Measurements from ENCODE around the gene MEIOB. TPM values are rescaled to one million over a fixed set of nuclear protein-coding genes. Genes with fewer than 3 reads are reported as not detected.
"Not testable (repeated sequence)": the region's sequence is repeated elsewhere in the genome, so short reads cannot be mapped to it uniquely, and the experiment has no call there.

Gene MEIOB
- polyA plus RNA-seq, 1 donor (not counting 4 experiments of a cell fraction or from before 2014, with no cell fraction given) = not detected

- no peaks in the 10 kb centered on the region for H3K27me3 ChIP-seq (ENCODE audit: control insufficient read depth, extremely low read depth, insufficient read depth, low read length)
- no peaks in the 10 kb centered on the region for H3K9me3 ChIP-seq (ENCODE audit: control insufficient read depth, low read depth, low read length)
- H3K4me1 ChIP-seq (ENCODE audit: control insufficient read depth, extremely low read depth, insufficient read depth, low read length) = no peaks in the 10 kb centered on the region
- DNase-seq (ENCODE audit: low read depth, low spot score) = no peak
- H3K27ac ChIP-seq (ENCODE audit: control insufficient read depth, insufficient read depth, low read length) = no peak overlapping the region
- H3K79me2 ChIP-seq (ENCODE audit: control insufficient read depth, insufficient read depth, low read length) = no peaks in the 10 kb centered on the region
- dilution Hi-C loops (cut with MboI; ENCODE audit: extremely low pct_ligation_motif_present, low sequenced_read_pairs) = no loop called here
- TF ChIP-seq CTCF (optimal IDR thresholded peaks at IDR 0.05 in 1 of 3, IDR thresholded peaks at IDR 0.05 in 1 of 3, conservative IDR thresholded peaks at IDR 0.05 in 1 of 3; ENCODE audit: extremely low read depth in 1 of 3, insufficient read depth in 2 of 3, low read length in 3 of 3) (no peak), EZH2 (IDR thresholded peaks at IDR 0.05; ENCODE audit: low read length) (no peak)
- FAIRE-seq = no peak
- H3K4me2 ChIP-seq (ENCODE audit: control insufficient read depth, extremely low read depth, insufficient read depth, low read depth, low read length) = no peak overlapping the region
- no peak overlapping the region for H2AFZ ChIP-seq (ENCODE audit: control insufficient read depth, low read length)
- no peak overlapping the region for H3K9ac ChIP-seq (ENCODE audit: control insufficient read depth, extremely low read depth, insufficient read depth, low read length)
- H4K20me1 ChIP-seq (ENCODE audit: control insufficient read depth, extremely low read depth, insufficient read depth, low read length) = no peaks in the 10 kb centered on the region
- H3K4me3 ChIP-seq (ENCODE audit: control insufficient read depth in 2 of 3, extremely low read depth in 1 of 3, insufficient read depth in 2 of 3, low read depth in 1 of 3, low read length in 3 of 3) = no peak overlapping the region
- no peaks in the 10 kb centered on the region for H3K9me1 ChIP-seq (ENCODE audit: control insufficient read depth, extremely low read depth, insufficient read depth, low read length)
- H3K36me3 ChIP-seq (ENCODE audit: control insufficient read depth in 2 of 2, extremely low read depth in 1 of 2, insufficient read depth in 2 of 2, low read length in 2 of 2) = peaks cover 0 to 3% of the 10 kb centered on the region in 2 experiments
Observed at GRCh38 chr16:1808691-1809090, 63.3 kb downstream of the MEIOB start.

GRCh38 chr16:1807626-1808025 is 64.3 kb downstream of the MEIOB start:
- H3K9me3 ChIP-seq (ENCODE audit: control insufficient read depth, low read depth, low read length) = no peaks in the 10 kb centered on the region
- no peak for TF ChIP-seq EZH2 (IDR thresholded peaks at IDR 0.05; ENCODE audit: low read length)
- H3K4me2 ChIP-seq (ENCODE audit: control insufficient read depth, extremely low read depth, insufficient read depth, low read depth, low read length) = no peak overlapping the region
- FAIRE-seq (no peak), DNase-seq (ENCODE audit: low read depth, low spot score) (no peak)
- dilution Hi-C loops (cut with MboI; ENCODE audit: extremely low pct_ligation_motif_present, low sequenced_read_pairs) = no loop called here
- H3K79me2 ChIP-seq (ENCODE audit: control insufficient read depth, insufficient read depth, low read length) = no peaks in the 10 kb centered on the region
- no peaks in the 10 kb centered on the region for H3K9me1 ChIP-seq (ENCODE audit: control insufficient read depth, extremely low read depth, insufficient read depth, low read length)
- no peak overlapping the region for H2AFZ ChIP-seq (ENCODE audit: control insufficient read depth, low read length)
- H3K4me3 ChIP-seq (ENCODE audit: control insufficient read depth in 2 of 3, extremely low read depth in 1 of 3, insufficient read depth in 2 of 3, low read depth in 1 of 3, low read length in 3 of 3) = no peak overlapping the region
- no peaks in the 10 kb centered on the region for H3K4me1 ChIP-seq (ENCODE audit: control insufficient read depth, extremely low read depth, insufficient read depth, low read length)
- H3K9ac ChIP-seq (ENCODE audit: control insufficient read depth, extremely low read depth, insufficient read depth, low read length) = no peak overlapping the region
- H4K20me1 ChIP-seq (ENCODE audit: control insufficient read depth, extremely low read depth, insufficient read depth, low read length) = no peaks in the 10 kb centered on the region
- no peak overlapping the region for H3K27ac ChIP-seq (ENCODE audit: control insufficient read depth, insufficient read depth, low read length)
- H3K36me3 ChIP-seq (ENCODE audit: control insufficient read depth in 2 of 2, extremely low read depth in 1 of 2, insufficient read depth in 2 of 2, low read length in 2 of 2) = peaks cover 0 to 3% of the 10 kb centered on the region in 2 experiments
- H3K27me3 ChIP-seq (ENCODE audit: control insufficient read depth, extremely low read depth, insufficient read depth, low read length) = no peaks in the 10 kb centered on the region

- Histone ChIP-seq H3K9ac (ENCODE audit: control insufficient read depth, extremely low read depth, insufficient read depth, low read length) (no peak overlapping the region), H3K79me2 (ENCODE audit: control insufficient read depth, insufficient read depth, low read length) (no peaks in the 10 kb centered on the region), H3K4me2 (ENCODE audit: control insufficient read depth, extremely low read depth, insufficient read depth, low read depth, low read length) (no peak overlapping the region), H3K27me3 (ENCODE audit: control insufficient read depth, extremely low read depth, insufficient read depth, low read length) (no peaks in the 10 kb centered on the region), H3K27ac (ENCODE audit: control insufficient read depth, insufficient read depth, low read length) (no peak overlapping the region), H3K4me3 (ENCODE audit: control insufficient read depth in 2 of 3, extremely low read depth in 1 of 3, insufficient read depth in 2 of 3, low read depth in 1 of 3, low read length in 3 of 3) (no peak overlapping the region), H3K9me1 (ENCODE audit: control insufficient read depth, extremely low read depth, insufficient read depth, low read length) (no peaks in the 10 kb centered on the region), H4K20me1 (ENCODE audit: control insufficient read depth, extremely low read depth, insufficient read depth, low read length) (no peaks in the 10 kb centered on the region), H2AFZ (ENCODE audit: control insufficient read depth, low read length) (no peak overlapping the region), H3K9me3 (ENCODE audit: control insufficient read depth, low read depth, low read length) (peaks cover 2% of the 10 kb centered on the region), H3K36me3 (ENCODE audit: control insufficient read depth in 2 of 2, extremely low read depth in 1 of 2, insufficient read depth in 2 of 2, low read length in 2 of 2) (no peaks in the 10 kb centered on the region), H3K4me1 (ENCODE audit: control insufficient read depth, extremely low read depth, insufficient read depth, low read length) (no peaks in the 10 kb centered on the region)
- FAIRE-seq (no peak), DNase-seq (ENCODE audit: low read depth, low spot score) (no peak)
- dilution Hi-C loops (cut with MboI; ENCODE audit: extremely low pct_ligation_motif_present, low sequenced_read_pairs) = no loop called here
- TF ChIP-seq CTCF (optimal IDR thresholded peaks at IDR 0.05 in 1 of 3, IDR thresholded peaks at IDR 0.05 in 1 of 3, conservative IDR thresholded peaks at IDR 0.05 in 1 of 3; ENCODE audit: extremely low read depth in 1 of 3, insufficient read depth in 2 of 3, low read length in 3 of 3) = no peak
- TF ChIP-seq EZH2 (IDR thresholded peaks at IDR 0.05; ENCODE audit: low read length) = no peak
Observed at GRCh38 chr16:1800701-1801100, 71.3 kb downstream of the MEIOB start.

- H3K4me1 ChIP-seq (ENCODE audit: control insufficient read depth, extremely low read depth, insufficient read depth, low read length); H3K4me3 ChIP-seq (ENCODE audit: control insufficient read depth in 2 of 3, extremely low read depth in 1 of 3, insufficient read depth in 2 of 3, low read depth in 1 of 3, low read length in 3 of 3); dilution Hi-C loops (cut with MboI; ENCODE audit: extremely low pct_ligation_motif_present, low sequenced_read_pairs); H2AFZ ChIP-seq (ENCODE audit: control insufficient read depth, low read length); DNase-seq (ENCODE audit: low read depth, low spot score); H3K9me1 ChIP-seq (ENCODE audit: control insufficient read depth, extremely low read depth, insufficient read depth, low read length); H3K4me2 ChIP-seq (ENCODE audit: control insufficient read depth, extremely low read depth, insufficient read depth, low read depth, low read length); FAIRE-seq; H3K9me3 ChIP-seq (ENCODE audit: control insufficient read depth, low read depth, low read length); H4K20me1 ChIP-seq (ENCODE audit: control insufficient read depth, extremely low read depth, insufficient read depth, low read length); H3K79me2 ChIP-seq (ENCODE audit: control insufficient read depth, insufficient read depth, low read length); H3K27ac ChIP-seq (ENCODE audit: control insufficient read depth, insufficient read depth, low read length); H3K36me3 ChIP-seq (ENCODE audit: control insufficient read depth in 2 of 2, extremely low read depth in 1 of 2, insufficient read depth in 2 of 2, low read length in 2 of 2); H3K27me3 ChIP-seq (ENCODE audit: control insufficient read depth, extremely low read depth, insufficient read depth, low read length); H3K9ac ChIP-seq (ENCODE audit: control insufficient read depth, extremely low read depth, insufficient read depth, low read length): not testable (repeated sequence)
Observed at GRCh38 chr16:1799263-1799662, 72.7 kb downstream of the MEIOB start.

Measured in keratinocyte (primary cell).